Glutamatergic neuron (in vitro differentiated cells): ENCODE results near the gene ABCA4. TPM values are rescaled to one million over a fixed set of nuclear protein-coding genes. Genes with fewer than 3 reads are reported as not detected.
"Not testable (repeated sequence)": the region's sequence is repeated elsewhere in the genome, so short reads cannot be mapped to it uniquely, and the experiment has no call there.

Experiments
- DNase-seq: peaks from one replicate; pipeline ENCODE4 v3.0.0; 2022
- H3K27ac Mint-ChIP-seq: one replicate; pipeline ENCODE4 v1.8.0; 2020; ENCODE audit warnings: mild to moderate bottlenecking, mixed read lengths, inconsistent platforms; ENCODE audit not compliant: unreplicated experiment
- H3K27me3 Mint-ChIP-seq: one replicate; pipeline ENCODE4 v1.8.0; 2020; ENCODE audit warnings: mild to moderate bottlenecking, moderate library complexity, mixed read lengths, inconsistent platforms; ENCODE audit not compliant: unreplicated experiment
- H3K36me3 Mint-ChIP-seq: one replicate; pipeline ENCODE4 v1.8.0; 2020; ENCODE audit warnings: mild to moderate bottlenecking, mixed read lengths, inconsistent platforms; ENCODE audit not compliant: unreplicated experiment
- H3K4me1 Mint-ChIP-seq: one replicate; pipeline ENCODE4 v1.8.0; 2020; ENCODE audit warnings: mild to moderate bottlenecking, low read depth, mixed read lengths, inconsistent platforms; ENCODE audit not compliant: unreplicated experiment
- H3K4me3 Mint-ChIP-seq: one replicate; pipeline ENCODE4 v1.8.0; 2020; ENCODE audit warnings: mild to moderate bottlenecking, mixed read lengths, inconsistent platforms; ENCODE audit not compliant: unreplicated experiment
- H3K9me3 Mint-ChIP-seq: one replicate; pipeline ENCODE4 v1.8.0; 2020; ENCODE audit warnings: mild to moderate bottlenecking, moderate library complexity, mixed read lengths, inconsistent platforms; ENCODE audit not compliant: unreplicated experiment
- CTCF ChIP-seq: fragments of 200-600 bp; sonication (generic); IDR thresholded peaks from one replicate; pipeline ENCODE4 v1.5.0; 2021; ENCODE audit not compliant: partially characterized antibody, unreplicated experiment
- total RNA-seq: library from RNA; stranded (reverse); fragmentation: NEBNext Ultra II Directional; extraction: Animal tissue kit (Norgen Biotek cat#: 25700); gene quantifications from one replicate; pipeline ENCODE4 v1.2.1, GENCODE V29; 2021; ENCODE audit not compliant: unreplicated experiment

ABCA4 gene
- total RNA-seq, 1 donor from 2014 or later, result 0.61 TPM

- H3K27ac Mint-ChIP-seq, result no peak overlapping the region
Observed at GRCh38 chr1:93960641-93961147, 160.3 kb downstream of the ABCA4 start.

GRCh38 chr1:93959413-93959812 is 161.5 kb downstream of the ABCA4 start:
- H3K36me3 Mint-ChIP-seq, result peaks cover 31% of the 10 kb centered on the region
- peaks cover 5% of the 10 kb centered on the region for H3K27me3 Mint-ChIP-seq
- no peak for TF ChIP-seq CTCF
- no peaks in the 10 kb centered on the region for H3K4me1 Mint-ChIP-seq
- DNase-seq, result no peak
- H3K9me3 Mint-ChIP-seq, result peaks cover 9% of the 10 kb centered on the region
- H3K4me3 Mint-ChIP-seq, result no peak overlapping the region
- H3K27ac Mint-ChIP-seq, result no peak overlapping the region

More at GRCh38 chr1:93960641-93961147, 160.3 kb downstream of the ABCA4 start:
- Mint-ChIP-seq H3K9me3 (peaks cover 4% of the 10 kb centered on the region), H3K27me3 (peaks cover 5% of the 10 kb centered on the region), H3K4me1 (no peaks in the 10 kb centered on the region), H3K36me3 (peaks cover 26% of the 10 kb centered on the region), H3K4me3 (no peak overlapping the region)
- no peak for TF ChIP-seq CTCF
- DNase-seq, result no peak

- TF ChIP-seq CTCF, result no peak
- Mint-ChIP-seq H3K27me3 (peaks cover 5% of the 10 kb centered on the region), H3K36me3 (peaks cover 31% of the 10 kb centered on the region), H3K9me3 (peaks cover 9% of the 10 kb centered on the region), H3K4me1 (no peaks in the 10 kb centered on the region), H3K27ac (no peak overlapping the region), H3K4me3 (no peak overlapping the region)
- DNase-seq, result no peak
Observed at GRCh38 chr1:93958726-93959100, 162.2 kb downstream of the ABCA4 start.

- Mint-ChIP-seq H3K27me3 (peaks cover 5% of the 10 kb centered on the region), H3K27ac (no peak overlapping the region), H3K9me3 (peaks cover 9% of the 10 kb centered on the region), H3K4me3 (no peak overlapping the region), H3K4me1 (no peaks in the 10 kb centered on the region), H3K36me3 (peaks cover 31% of the 10 kb centered on the region)
- no peak for TF ChIP-seq CTCF
- no peak for DNase-seq
Observed at GRCh38 chr1:93958032-93958725, 162.8 kb downstream of the ABCA4 start.

- Mint-ChIP-seq H3K9me3 (peaks cover 16% of the 10 kb centered on the region), H3K27ac (no peak overlapping the region), H3K4me1 (no peaks in the 10 kb centered on the region), H3K4me3 (no peak overlapping the region), H3K36me3 (peaks cover 54% of the 10 kb centered on the region), H3K27me3 (peaks cover 5% of the 10 kb centered on the region)
- no peak for TF ChIP-seq CTCF
- no peak for DNase-seq
Observed at GRCh38 chr1:93955765-93956164, 165.2 kb downstream of the ABCA4 start.

- DNase-seq, H3K27ac Mint-ChIP-seq, H3K4me1 Mint-ChIP-seq, H3K4me3 Mint-ChIP-seq, H3K27me3 Mint-ChIP-seq, H3K9me3 Mint-ChIP-seq: not testable (repeated sequence)
- H3K36me3 Mint-ChIP-seq, result peaks cover 30% of the 10 kb centered on the region
Observed at GRCh38 chr1:93947002-93947686, 173.8 kb downstream of the ABCA4 start.
